Right kidney (tissue), 1 donor: ENCODE results near the gene ANKDD1B.
A peak's percentile ranks its signal among the peaks of the same experiment; 100 is the strongest.

ENCODE experiments used
- DNase-seq: peaks from one replicate; pipeline ENCODE4 v3.0.0-alpha.2; 2016

Gene ANKDD1B

GRCh38 chr5:75616971-75617621 is 5.8 kb downstream of the ANKDD1B start:
- peak; percentile 38 for DNase-seq

- DNase-seq = no peak
Observed at GRCh38 chr5:75617736-75618352, 6.6 kb downstream of the ANKDD1B start.

- DNase-seq = no peak
Observed at GRCh38 chr5:75620184-75620959, 9.1 kb downstream of the ANKDD1B start.

GRCh38 chr5:75622564-75622963 is 11.3 kb downstream of the ANKDD1B start:
- DNase-seq = no peak

- no peak for DNase-seq
Observed at GRCh38 chr5:75623846-75624245, 12.6 kb downstream of the ANKDD1B start.

GRCh38 chr5:75626959-75627358 is 15.7 kb downstream of the ANKDD1B start:
- no peak for DNase-seq

- no peak for DNase-seq
Observed at GRCh38 chr5:75627801-75628200, 16.5 kb downstream of the ANKDD1B start.

- no peak for DNase-seq
Observed at GRCh38 chr5:75630875-75631274, 19.6 kb downstream of the ANKDD1B start.

- no peak for DNase-seq
Observed at GRCh38 chr5:75632321-75632720, 21.1 kb downstream of the ANKDD1B start.

GRCh38 chr5:75637949-75638348 is 26.7 kb downstream of the ANKDD1B start:
- no peak for DNase-seq

GRCh38 chr5:75639535-75640311 is 28.5 kb downstream of the ANKDD1B start:
- no peak for DNase-seq

GRCh38 chr5:75640395-75640794 is 29.1 kb downstream of the ANKDD1B start:
- DNase-seq = no peak

GRCh38 chr5:75640826-75641225 is 29.6 kb downstream of the ANKDD1B start:
- no peak for DNase-seq

GRCh38 chr5:75648712-75649111 is 37.5 kb downstream of the ANKDD1B start:
- DNase-seq = no peak

- no peak for DNase-seq
Observed at GRCh38 chr5:75651575-75652238, 40.5 kb downstream of the ANKDD1B start.

GRCh38 chr5:75653521-75653920 is 42.3 kb downstream of the ANKDD1B start:
- no peak for DNase-seq

GRCh38 chr5:75654693-75655295 is 43.5 kb downstream of the ANKDD1B start:
- no peak for DNase-seq

- peak; percentile 68 for DNase-seq
Observed at GRCh38 chr5:75656311-75657003, 45.2 kb downstream of the ANKDD1B start.

- DNase-seq = no peak
Observed at GRCh38 chr5:75659791-75660450, 48.7 kb downstream of the ANKDD1B start.

GRCh38 chr5:75660678-75661465 is 49.6 kb downstream of the ANKDD1B start:
- DNase-seq = no peak
